H1 (cell line): ENCODE data around the gene MPPED1. TPM values are rescaled to one million over a fixed set of nuclear protein-coding genes. Genes with fewer than 3 reads are reported as not detected.

Experiments
- CTCF ChIA-PET: fragments of 300-600 bp; sonication (Branson Sonifier 250); formaldehyde crosslinking; loops from one replicate; lab custom pipeline; 2021; ENCODE audit not compliant: partially characterized antibody; lab: Charles Lee
- POLR2A ChIA-PET: fragments of 300-600 bp; sonication (Branson Sonifier 250); formaldehyde crosslinking; loops from one replicate; lab custom pipeline; 2021; ENCODE audit warnings: inconsistent platforms; ENCODE audit not compliant: partially characterized antibody; lab: Charles Lee
- DNase-seq, 2 experiments: peaks; one replicate each; pipeline versions ENCODE4 v3.0.0 to v3.0.0-alpha.2; 2010 to 2022; ENCODE audit warnings: low spot score in 2 of 2, low read depth in 1 of 2, mixed read lengths in 1 of 2
- FAIRE-seq: peaks from 2 replicates; lab custom pipeline; 2011; peaks lifted over from hg19 to GRCh38; lab: Jason Lieb, UNC
- H2AFZ ChIP-seq: 2 replicates; pipeline ENCODE4 v1.8.1; 2012; ENCODE audit warnings: low read length, inconsistent platforms
- H2AK5ac ChIP-seq: 2 replicates; pipeline ENCODE4 v1.6.1; 2013; ENCODE audit warnings: low read depth, low read length
- H2BK120ac ChIP-seq: replicated peaks from 2 replicates; pipeline ENCODE3; 2013; ENCODE audit warnings: low read depth, low read length, inconsistent platforms
- H2BK12ac ChIP-seq: 2 replicates; pipeline ENCODE4 v1.6.1; 2013; ENCODE audit warnings: low read depth, low read length
- H2BK15ac ChIP-seq: 2 replicates; pipeline ENCODE4 v1.6.1; 2013; ENCODE audit warnings: low read length
- H2BK20ac ChIP-seq: 2 replicates; pipeline ENCODE4 v1.6.1; 2013; ENCODE audit warnings: low read length
- H2BK5ac ChIP-seq: 2 replicates; pipeline ENCODE4 v1.6.1; 2013; ENCODE audit warnings: low read depth, low read length
- H3K14ac ChIP-seq: 2 replicates; pipeline ENCODE4 v1.6.1; 2013; ENCODE audit warnings: inconsistent platforms; ENCODE audit not compliant: insufficient read length
- H3K18ac ChIP-seq: 2 replicates; pipeline ENCODE4 v1.6.1; 2013; ENCODE audit warnings: low read length; ENCODE audit errors: extremely low read depth
- H3K23ac ChIP-seq: 2 replicates; pipeline ENCODE4 v1.6.1; 2013; ENCODE audit warnings: inconsistent platforms; ENCODE audit not compliant: insufficient read length
- H3K23me2 ChIP-seq: 2 replicates; pipeline ENCODE4 v1.6.1; 2013; ENCODE audit warnings: low read depth, low read length
- H3K27ac ChIP-seq: 2 replicates; pipeline ENCODE4 v1.6.1; 2011; ENCODE audit warnings: low read depth, low read length, inconsistent platforms
- H3K27me3 ChIP-seq, 4 experiments: replicated peaks in 1 of 4; 1 replicate in 1 of 4; 2 replicates in 3 of 4; pipeline versions ENCODE4 v1.6.1 to v1.8.1; 2011 to 2013; ENCODE audit warnings: low read length in 3 of 4, mild to moderate bottlenecking in 3 of 4, inconsistent platforms in 2 of 4, mixed read lengths in 2 of 4, moderate library complexity in 1 of 4; ENCODE audit not compliant: control insufficient read depth in 3 of 4, insufficient read depth in 3 of 4; ENCODE audit errors: extremely low read depth in 1 of 4
- H3K36me3 ChIP-seq, 4 experiments: 2 replicates each; pipeline versions ENCODE4 v1.6.1 to v1.8.1; 2011 to 2013; ENCODE audit warnings: mild to moderate bottlenecking in 4 of 4, low read length in 3 of 4, moderate library complexity in 2 of 4, control low read depth in 1 of 4, inconsistent platforms in 1 of 4; ENCODE audit not compliant: insufficient read depth in 4 of 4, control insufficient read depth in 2 of 4
- H3K4ac ChIP-seq: replicated peaks from 2 replicates; pipeline ENCODE3; 2013; ENCODE audit warnings: low read length, low read depth, mixed read lengths, inconsistent platforms; ENCODE audit not compliant: insufficient read length
- H3K4me1 ChIP-seq, 4 experiments: replicated peaks in 1 of 4; 1 replicate in 1 of 4; 2 replicates in 3 of 4; pipeline versions ENCODE4 v1.6.1 to v1.8.1; 2011 to 2013; ENCODE audit warnings: low read length in 3 of 4, inconsistent platforms in 2 of 4, mixed read lengths in 1 of 4; ENCODE audit not compliant: insufficient read depth in 4 of 4, control insufficient read depth in 3 of 4
- H3K4me2 ChIP-seq, 2 experiments: 2 replicates each; pipeline versions ENCODE4 v1.6.1 to v1.8.1; 2011 to 2013; ENCODE audit warnings: low read depth in 2 of 2, low read length in 2 of 2, control low read depth in 1 of 2, inconsistent platforms in 1 of 2, mild to moderate bottlenecking in 1 of 2; ENCODE audit not compliant: insufficient read depth in 1 of 2
- H3K4me3 ChIP-seq, 4 experiments: fragments of 200-600, 300-600 bp in 1 of 4; sonication (generic), shearing (Covaris generic), sonication (Bioruptor Twin) in 1 of 4; 2 replicates each; pipeline versions ENCODE4 v1.5.1 to v1.8.1; 2011 to 2016; ENCODE audit warnings: low read length in 4 of 4, low read depth in 3 of 4, control low read depth in 2 of 4, inconsistent platforms in 2 of 4, mild to moderate bottlenecking in 2 of 4, mixed read lengths in 1 of 4, moderate library complexity in 1 of 4; ENCODE audit not compliant: insufficient read depth in 2 of 4; ENCODE audit errors: extremely low read depth in 1 of 4
- H3K56ac ChIP-seq: replicated peaks from 2 replicates; pipeline ENCODE3; 2013; ENCODE audit warnings: low read depth, mild to moderate bottlenecking, mixed read lengths, low read length, inconsistent platforms; ENCODE audit not compliant: insufficient read length
- H3K79me1 ChIP-seq: 2 replicates; pipeline ENCODE4 v1.6.1; 2013; ENCODE audit warnings: low read depth, low read length, control low read depth
- H3K79me2 ChIP-seq, 2 experiments: 2 replicates each; pipeline versions ENCODE4 v1.6.1 to v1.8.1; 2012 to 2013; ENCODE audit warnings: low read length in 2 of 2, mild to moderate bottlenecking in 2 of 2, inconsistent platforms in 1 of 2; ENCODE audit not compliant: insufficient read depth in 2 of 2, control insufficient read depth in 1 of 2
- H3K9ac ChIP-seq, 4 experiments: replicated peaks in 1 of 4; 1 replicate in 1 of 4; 2 replicates in 3 of 4; pipeline versions ENCODE4 v1.6.1 to v1.8.1; 2011 to 2013; ENCODE audit warnings: low read depth in 3 of 4, low read length in 3 of 4, control low read depth in 2 of 4, mild to moderate bottlenecking in 2 of 4, moderate library complexity in 2 of 4, inconsistent platforms in 1 of 4; ENCODE audit errors: extremely low read depth in 1 of 4
- H3K9me3 ChIP-seq, 2 experiments: 2 replicates each; pipeline versions ENCODE4 v1.6.1 to v1.8.1; 2012 to 2013; ENCODE audit warnings: mild to moderate bottlenecking in 2 of 2, moderate library complexity in 2 of 2, control low read depth in 1 of 2, inconsistent platforms in 1 of 2, low read depth in 1 of 2, low read length in 1 of 2, mixed read lengths in 1 of 2; ENCODE audit not compliant: insufficient read depth in 2 of 2
- H4K20me1 ChIP-seq, 2 experiments: replicated peaks in 1 of 2; 2 replicates each; pipeline versions ENCODE3 to v1.8.1; 2011 to 2013; ENCODE audit warnings: inconsistent platforms in 2 of 2, low read length in 2 of 2, mild to moderate bottlenecking in 1 of 2; ENCODE audit not compliant: insufficient read depth in 2 of 2, control insufficient read depth in 1 of 2
- H4K5ac ChIP-seq: 2 replicates; pipeline ENCODE4 v1.6.1; 2013; ENCODE audit warnings: low read length, low read depth, mixed read lengths, inconsistent platforms; ENCODE audit not compliant: insufficient read length
- H4K8ac ChIP-seq: 2 replicates; pipeline ENCODE4 v1.8.0; 2013; ENCODE audit warnings: mild to moderate bottlenecking, moderate library complexity, low read length, inconsistent platforms; ENCODE audit not compliant: insufficient read depth; ENCODE audit errors: extremely low read depth
- H4K91ac ChIP-seq: replicated peaks from 2 replicates; pipeline ENCODE3; 2013; ENCODE audit warnings: low read length, mixed read lengths, inconsistent platforms; ENCODE audit not compliant: insufficient read length
- ATF2 ChIP-seq: IDR thresholded peaks from 2 replicates; pipeline ENCODE4 v1.6.1; 2012; ENCODE audit warnings: low read length, inconsistent platforms
- CBX8 ChIP-seq: fragments of 300-800, 300-1000 bp; sonication (generic); IDR thresholded peaks from 2 replicates; pipeline ENCODE4 v1.7.1; 2016; ENCODE audit warnings: low read depth, low read length, borderline replicate concordance
- JUN ChIP-seq: IDR thresholded peaks from 2 replicates; pipeline ENCODE4 v1.6.1; 2011; ENCODE audit warnings: low read depth, mild to moderate bottlenecking, improper control_type of control experiment, low read length
- NRF1 ChIP-seq: IDR thresholded peaks from 2 replicates; pipeline ENCODE4 v1.6.1; 2011; ENCODE audit warnings: mild to moderate bottlenecking, low read depth, low read length, improper control_type of control experiment
- POU5F1 ChIP-seq: IDR thresholded peaks from 2 replicates; pipeline ENCODE4 v1.6.1; 2011; ENCODE audit warnings: low read depth, mild to moderate bottlenecking, low read length, moderate library complexity
- WGBS, 2 experiments: shearing (Covaris generic) in 1 of 2; methylation state at CpG; one replicate each; pipeline versions ENCODE4 v1.1.6 to v1.1.7; 2013 to 2015; ENCODE audit warnings: low lambda C conversion rate in 2 of 2, mixed read lengths in 2 of 2, inconsistent platforms in 1 of 2, low coverage in 1 of 2, missing lambda C conversion rate in 1 of 2; ENCODE audit not compliant: insufficient replicate concordance in 2 of 2, insufficient coverage in 1 of 2, insufficient read length in 1 of 2; ENCODE audit errors: extremely low coverage in 1 of 2, missing lambda C conversion rate in 1 of 2; 5-methylcytosine and 5-hydroxymethylcytosine counted together
- polyA plus RNA-seq, 7 experiments: library from polyadenylated mRNA; depleted of rRNA in 3 of 7; stranded (reverse) in 5 of 7; unstranded in 2 of 7; fragments of >200 nt in 5 of 7; fragments of 200-250 nt in 2 of 7; gene quantifications; 1 replicate in 5 of 7; 2 replicates in 1 of 7; 4 replicates in 1 of 7; pipeline versions ENCODE4 v1.2.1 to v1.2.3, GENCODE V29; 2011 to 2013; ENCODE audit warnings: missing spikeins in 2 of 7, mixed read lengths in 2 of 7
- total RNA-seq: library from RNA; stranded (reverse); fragmentation: NEBNext Ultra II Directional; extraction: Animal tissue kit (Norgen Biotek cat#: 25700); gene quantifications from 2 replicates; pipeline ENCODE4 v1.2.1, GENCODE V29; 2021

The MPPED1 gene
- total and polyA plus RNA-seq, 2 of the 8 experiments (the other 6 are each of a cell fraction or from before 2014, with no cell fraction given) = 0.29 to 0.37 TPM

- no peak overlapping the region for H3K4me3 ChIP-seq
- peaks cover 0 to 3% (median 0%) of the 10 kb centered on the region in 4 experiments; a peak in 2 of 7 replicates for H3K4me1 ChIP-seq
These were observed 15.0 kb downstream of the MPPED1 start for GRCh38 chr22:43426816-43427215.

More at GRCh38 chr22:43426816-43427215, 15.0 kb downstream of the MPPED1 start:
- Histone ChIP-seq H3K27me3 (no peaks in the 10 kb centered on the region; a peak in 1 of 7 replicates), H4K8ac (no peak overlapping the region; the same call in 1 of the 2 replicates), H3K79me2 (no peaks in the 10 kb centered on the region), H2AK5ac (no peak overlapping the region), H4K20me1 (no peaks in the 10 kb centered on the region), H3K9ac (no peak overlapping the region), H3K56ac (no peak overlapping the region), H2BK120ac (no peak overlapping the region), H3K9me3 (no peaks in the 10 kb centered on the region), H2BK20ac (no peak overlapping the region), H3K23me2 (no peaks in the 10 kb centered on the region), H3K14ac (no peak overlapping the region), H3K4ac (no peak overlapping the region), H3K4me2 (no peak overlapping the region), H2BK5ac (no peak overlapping the region), H3K27ac (no peak overlapping the region), H3K23ac (no peak overlapping the region), H2BK15ac (no peak overlapping the region), H3K36me3 (no peaks in the 10 kb centered on the region), H2BK12ac (no peak overlapping the region), H4K5ac (no peak overlapping the region), H3K79me1 (no peaks in the 10 kb centered on the region), H3K18ac (no peak overlapping the region), H2AFZ (no peak overlapping the region), H4K91ac (no peak overlapping the region)
- POLR2A ChIA-PET = no interaction called here
- FAIRE-seq = no peak
- no peak for DNase-seq
- TF ChIP-seq JUN (no peak), NRF1 (no peak), CBX8 (no peak), ATF2 (no peak), POU5F1 (no peak)
- WGBS, 2 experiments = 86% methylated on average over 7 of the region's 7 CpGs; no CpG with 5 or more reads in 1 of the 2 experiments
- CTCF ChIA-PET = interaction anchor here (0.8 to 2.9 kb wide), 7 partner anchors 11 to 91 kb away, joined by 3 to 14 read pairs (median 6); no protein-coding TSS in a partner anchor
